CD4-positive, alpha-beta memory T cell (primary cell): Measurements from ENCODE around the gene OR1I1. TPM values are rescaled to one million over a fixed set of nuclear protein-coding genes. Genes with fewer than 3 reads are reported as not detected.

ENCODE experiments used
- CTCF ChIA-PET: fragments of 350-600 bp; sonication (Branson Sonifier 250); formaldehyde crosslinking; loops from one replicate; lab custom pipeline; 2021; ENCODE audit warnings: inconsistent platforms; ENCODE audit not compliant: partially characterized antibody; lab: Charles Lee
- POLR2A ChIA-PET: fragments of 350-600 bp; sonication (Branson Sonifier 250); formaldehyde crosslinking; loops from one replicate; lab custom pipeline; 2021; ENCODE audit not compliant: partially characterized antibody; lab: Charles Lee
- DNase-seq, 5 donors: peaks; one replicate each; pipeline versions ENCODE4 v3.0.0 to v3.0.0-alpha.2; 2020 to 2022; ENCODE audit warnings: mixed read lengths in 1 of 5
- H3K27ac ChIP-seq: one replicate; pipeline ENCODE4 v1.7.0; 2013; ENCODE audit warnings: low read depth, low read length
- H3K27me3 ChIP-seq: 2 replicates; pipeline ENCODE4 v1.7.0; 2013; ENCODE audit warnings: mild to moderate bottlenecking, low read length, moderate library complexity; ENCODE audit not compliant: insufficient read depth
- H3K36me3 ChIP-seq: 2 replicates; pipeline ENCODE4 v1.7.0; 2013; ENCODE audit warnings: mild to moderate bottlenecking, low read length, moderate library complexity; ENCODE audit not compliant: insufficient read depth
- H3K4me1 ChIP-seq: 2 replicates; pipeline ENCODE4 v1.7.0; 2013; ENCODE audit warnings: mild to moderate bottlenecking, low read length, moderate library complexity; ENCODE audit not compliant: insufficient read depth
- H3K4me3 ChIP-seq, 2 donors: one replicate each; pipeline ENCODE4 v1.7.0; 2013; ENCODE audit warnings: low read length in 2 of 2, mild to moderate bottlenecking in 1 of 2
- H3K9me3 ChIP-seq, 2 donors: one replicate each; pipeline ENCODE4 v1.7.0; 2013; ENCODE audit warnings: low read length in 2 of 2, control low read depth in 1 of 2; ENCODE audit not compliant: control insufficient read depth in 1 of 2
- H3K27ac Mint-ChIP-seq, 7 donors: one replicate each; pipeline ENCODE4 v1.8.0; 2020 to 2021; ENCODE audit warnings: mixed read lengths in 7 of 7, mild to moderate bottlenecking in 6 of 7, inconsistent platforms in 3 of 7, moderate library complexity in 3 of 7
- H3K27me3 Mint-ChIP-seq, 2 donors: one replicate each; pipeline ENCODE4 v1.8.0; 2020 to 2021; ENCODE audit warnings: mixed read lengths in 2 of 2
- H3K36me3 Mint-ChIP-seq, 2 donors: one replicate each; pipeline ENCODE4 v1.8.0; 2020 to 2021; ENCODE audit warnings: mixed read lengths in 2 of 2, inconsistent platforms in 1 of 2, mild to moderate bottlenecking in 1 of 2
- H3K4me1 Mint-ChIP-seq, 4 donors: one replicate each; pipeline ENCODE4 v1.8.0; 2020 to 2021; ENCODE audit warnings: mixed read lengths in 4 of 4, mild to moderate bottlenecking in 1 of 4
- H3K4me3 Mint-ChIP-seq, 8 donors: one replicate each; pipeline ENCODE4 v1.8.0; 2020 to 2021; ENCODE audit warnings: mixed read lengths in 8 of 8, mild to moderate bottlenecking in 7 of 8, moderate library complexity in 6 of 8, inconsistent platforms in 3 of 8
- H3K9me3 Mint-ChIP-seq, 8 donors: one replicate each; pipeline ENCODE4 v1.8.0; 2020 to 2021; ENCODE audit warnings: mixed read lengths in 8 of 8, mild to moderate bottlenecking in 5 of 8, inconsistent platforms in 3 of 8, moderate library complexity in 1 of 8
- intact Hi-C: fragments of 100-400 bp; cut with micrococcal nuclease; formaldehyde crosslinking; loops from one replicate; pipeline ENCODE4 v1.15.1; 2023
- polyA plus RNA-seq, 2 donors: library from polyadenylated mRNA; unstranded; fragments of 300-500 nt; fragmentation: Illumina TruSeq; gene quantifications; one replicate each; pipeline ENCODE4 v1.2.3, GENCODE V29; 2021
- total RNA-seq, 2 experiments: library from RNA; stranded (reverse); gene quantifications; one replicate each; pipeline ENCODE4 v1.2.3, GENCODE V29; 2021

OR1I1 gene
- total and polyA plus RNA-seq, 4 experiments from 2014 or later, result not detected

- no peaks in the 10 kb centered on the region for H3K27me3 ChIP-seq
- H3K4me1 ChIP-seq, result peaks cover 31% of the 10 kb centered on the region
- peak overlapping the region; percentile 90 for H3K27ac ChIP-seq
- peak overlapping the region; percentile 86 to 89 for H3K4me3 ChIP-seq
- peaks cover 12 to 31% of the 10 kb centered on the region in 2 donors for H3K36me3 Mint-ChIP-seq
- ChIA-PET CTCF (interaction anchor here (0.7 to 1.9 kb wide), 2 partner anchors 25 to 33 kb away, joined by 3 to 7 read pairs; no protein-coding TSS in a partner anchor), POLR2A (interaction anchor here (1.0 to 1.5 kb wide), 4 partner anchors 9 to 426 kb away, joined by 3 to 6 read pairs (median 4); partner anchors contain the start of genes AKAP8 and AKAP8L)
- peaks cover 22 to 48% (median 36%) of the 10 kb centered on the region in 4 donors for H3K4me1 Mint-ChIP-seq
- H3K9me3 Mint-ChIP-seq, result no peaks in the 10 kb centered on the region
- H3K27me3 Mint-ChIP-seq, result peaks cover 0 to 6% of the 10 kb centered on the region in 2 donors
- intact Hi-C loops, result loop anchor here (1.0 kb wide), 2 partner anchors 25 to 294 kb away; no protein-coding TSS in a partner anchor
- H3K27ac Mint-ChIP-seq, result peak overlapping the region; percentile 95 to 100 (median 98)
- H3K4me3 Mint-ChIP-seq, result peak overlapping the region; percentile 91 to 99 (median 98)
- peak; percentile 96 for DNase-seq
- peaks cover 3% of the 10 kb centered on the region for H3K36me3 ChIP-seq
- no peaks in the 10 kb centered on the region for H3K9me3 ChIP-seq
These were observed 43.4 kb downstream of the OR1I1 start for GRCh38 chr19:15125232-15126067.

- intact Hi-C loops, result no loop called here
- H3K27me3 Mint-ChIP-seq, result peaks cover 0 to 6% of the 10 kb centered on the region in 2 donors
- Histone ChIP-seq H3K4me1 (peaks cover 33% of the 10 kb centered on the region), H3K4me3 (peak overlapping the region in 1 of 2 donors; percentile 86), H3K36me3 (peaks cover 3% of the 10 kb centered on the region), H3K27me3 (no peaks in the 10 kb centered on the region), H3K27ac (no peak overlapping the region), H3K9me3 (no peaks in the 10 kb centered on the region)
- CTCF ChIA-PET, result interaction anchor here (0.7 to 1.9 kb wide), 2 partner anchors 26 to 34 kb away, joined by 3 to 7 read pairs; no protein-coding TSS in a partner anchor
- peak overlapping the region in 3 of 7 donors; percentile 18 to 95 (median 77) for H3K27ac Mint-ChIP-seq
- no peak overlapping the region for H3K4me3 Mint-ChIP-seq
- no peak for DNase-seq
- peaks cover 3 to 23% of the 10 kb centered on the region in 2 donors for H3K36me3 Mint-ChIP-seq
- H3K9me3 Mint-ChIP-seq, result no peaks in the 10 kb centered on the region
- POLR2A ChIA-PET, result interaction anchor here (1.0 to 1.5 kb wide), 4 partner anchors 10 to 425 kb away, joined by 3 to 6 read pairs (median 4); partner anchors contain the start of genes AKAP8 and AKAP8L
- H3K4me1 Mint-ChIP-seq, result peaks cover 22 to 49% (median 36%) of the 10 kb centered on the region in 4 donors
These were observed 44.3 kb downstream of the OR1I1 start for GRCh38 chr19:15126131-15126910.

- Histone ChIP-seq H3K36me3 (no peaks in the 10 kb centered on the region), H3K4me1 (peaks cover 33% of the 10 kb centered on the region), H3K9me3 (no peaks in the 10 kb centered on the region), H3K27ac (no peak overlapping the region), H3K4me3 (no peak overlapping the region), H3K27me3 (no peaks in the 10 kb centered on the region)
- DNase-seq, result no peak
- Mint-ChIP-seq H3K4me3 (peak overlapping the region in 1 of 8 donors; percentile 39), H3K27me3 (peaks cover 2 to 6% of the 10 kb centered on the region in 2 donors), H3K36me3 (peaks cover 0 to 17% of the 10 kb centered on the region in 2 donors), H3K27ac (no peak overlapping the region), H3K9me3 (no peaks in the 10 kb centered on the region), H3K4me1 (peaks cover 22 to 49% (median 36%) of the 10 kb centered on the region in 4 donors)
- intact Hi-C loops, result no loop called here
- CTCF ChIA-PET, result no interaction called here
- POLR2A ChIA-PET, result no interaction called here
These were observed 46.3 kb downstream of the OR1I1 start for GRCh38 chr19:15128162-15128770.

GRCh38 chr19:15129856-15130585 lies 48.0 kb downstream of the OR1I1 start:
- peak overlapping the region in 1 of 2 donors; percentile 8 for H3K4me3 ChIP-seq
- intact Hi-C loops, result no loop called here
- Mint-ChIP-seq H3K27me3 (peaks cover 2 to 6% of the 10 kb centered on the region in 2 donors), H3K4me1 (peaks cover 16 to 33% (median 26%) of the 10 kb centered on the region in 4 donors), H3K36me3 (peaks cover 0 to 8% of the 10 kb centered on the region in 2 donors), H3K27ac (peak overlapping the region in 6 of 7 donors; percentile 19 to 77 (median 43)), H3K4me3 (peak overlapping the region in 7 of 8 donors; percentile 4 to 76 (median 61)), H3K9me3 (no peaks in the 10 kb centered on the region)
- no peaks in the 10 kb centered on the region for H3K36me3 ChIP-seq
- CTCF ChIA-PET, result interaction anchor here (2.4 kb wide), 1 partner anchor 19 kb away, joined by 7 read pairs; no protein-coding TSS in a partner anchor
- no peak overlapping the region for H3K27ac ChIP-seq
- peaks cover 22% of the 10 kb centered on the region for H3K4me1 ChIP-seq
- POLR2A ChIA-PET, result no interaction called here
- H3K9me3 ChIP-seq, result no peaks in the 10 kb centered on the region
- no peaks in the 10 kb centered on the region for H3K27me3 ChIP-seq
- DNase-seq, result peak; percentile 23 to 61 (median 34)

- H3K9me3 ChIP-seq, result no peaks in the 10 kb centered on the region
- CTCF ChIA-PET, result no interaction called here
- no peak overlapping the region for H3K4me3 ChIP-seq
- H3K4me1 ChIP-seq, result no peaks in the 10 kb centered on the region
- Mint-ChIP-seq H3K4me3 (no peak overlapping the region), H3K9me3 (peaks cover 0 to 16% (median 10%) of the 10 kb centered on the region in 8 donors), H3K27ac (no peak overlapping the region), H3K27me3 (peaks cover 5% of the 10 kb centered on the region in 2 donors), H3K36me3 (peaks cover 0 to 2% of the 10 kb centered on the region in 2 donors), H3K4me1 (no peaks in the 10 kb centered on the region)
- no peak overlapping the region for H3K27ac ChIP-seq
- POLR2A ChIA-PET, result no interaction called here
- no peak for DNase-seq
- intact Hi-C loops, result no loop called here
- no peaks in the 10 kb centered on the region for H3K36me3 ChIP-seq
- H3K27me3 ChIP-seq, result no peaks in the 10 kb centered on the region
These were observed 54.4 kb downstream of the OR1I1 start for GRCh38 chr19:15136234-15136954.

- Histone ChIP-seq H3K4me1 (no peaks in the 10 kb centered on the region), H3K27me3 (no peaks in the 10 kb centered on the region), H3K27ac (no peak overlapping the region), H3K9me3 (no peaks in the 10 kb centered on the region), H3K4me3 (no peak overlapping the region), H3K36me3 (no peaks in the 10 kb centered on the region)
- CTCF ChIA-PET, result interaction anchor here (1.3 kb wide), 1 partner anchor 36 kb away, joined by 3 read pairs; no protein-coding TSS in a partner anchor
- no peaks in the 10 kb centered on the region for H3K4me1 Mint-ChIP-seq
- no peak for DNase-seq
- H3K27me3 Mint-ChIP-seq, result peaks cover 4 to 5% of the 10 kb centered on the region in 2 donors
- POLR2A ChIA-PET, result no interaction called here
- no peak overlapping the region for H3K4me3 Mint-ChIP-seq
- H3K9me3 Mint-ChIP-seq, result peaks cover 0 to 16% (median 10%) of the 10 kb centered on the region in 8 donors
- intact Hi-C loops, result no loop called here
- H3K27ac Mint-ChIP-seq, result no peak overlapping the region
- peaks cover 0 to 2% of the 10 kb centered on the region in 2 donors for H3K36me3 Mint-ChIP-seq
These were observed 55.8 kb downstream of the OR1I1 start for GRCh38 chr19:15137777-15138176.
